GM12874 (cell line): ENCODE results near the gene EXOC6B.

Source experiments
- TF ChIP-seq, protein P1 (sequence below): IDR thresholded peaks from 2 replicates; pipeline ENCODE4 v1.5.1; 2011; ENCODE audit warnings: low read depth, mild to moderate bottlenecking, control low read depth, low read length, moderate library complexity; ENCODE audit not compliant: insufficient read depth

The EXOC6B gene

DNA sequence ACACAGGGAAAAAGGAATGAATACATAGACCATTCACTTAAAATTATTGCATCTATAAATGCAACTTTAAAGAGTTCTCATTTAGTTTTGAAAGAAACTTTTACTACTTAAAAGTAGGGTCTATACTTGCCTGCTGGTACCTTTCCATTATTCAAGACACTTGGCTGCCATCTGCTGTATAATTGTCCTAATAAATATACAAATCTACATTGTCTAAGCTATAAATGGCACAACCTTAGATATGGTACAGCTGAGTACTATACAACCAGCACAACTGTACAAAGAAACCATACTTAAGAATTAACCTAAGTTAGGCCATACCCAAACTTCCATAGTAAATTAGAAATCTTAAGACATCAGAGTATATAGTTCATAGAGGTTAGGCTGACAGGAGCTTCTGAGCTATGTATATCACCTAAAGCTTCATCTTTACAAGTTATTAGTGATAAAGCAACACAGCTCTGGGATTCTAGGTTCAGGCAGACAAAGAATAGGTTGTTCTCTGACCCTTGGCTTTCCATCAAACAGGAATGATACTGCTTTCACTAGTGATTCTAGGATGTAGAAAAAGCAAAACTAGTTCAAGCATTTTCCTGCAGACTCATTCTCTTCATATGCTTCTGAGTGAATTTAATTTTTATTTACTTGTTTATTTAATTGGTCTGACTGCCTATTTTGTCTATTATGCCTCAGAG, 22.1 kb downstream of the EXOC6B start:
- TF ChIP-seq, protein P1, sequence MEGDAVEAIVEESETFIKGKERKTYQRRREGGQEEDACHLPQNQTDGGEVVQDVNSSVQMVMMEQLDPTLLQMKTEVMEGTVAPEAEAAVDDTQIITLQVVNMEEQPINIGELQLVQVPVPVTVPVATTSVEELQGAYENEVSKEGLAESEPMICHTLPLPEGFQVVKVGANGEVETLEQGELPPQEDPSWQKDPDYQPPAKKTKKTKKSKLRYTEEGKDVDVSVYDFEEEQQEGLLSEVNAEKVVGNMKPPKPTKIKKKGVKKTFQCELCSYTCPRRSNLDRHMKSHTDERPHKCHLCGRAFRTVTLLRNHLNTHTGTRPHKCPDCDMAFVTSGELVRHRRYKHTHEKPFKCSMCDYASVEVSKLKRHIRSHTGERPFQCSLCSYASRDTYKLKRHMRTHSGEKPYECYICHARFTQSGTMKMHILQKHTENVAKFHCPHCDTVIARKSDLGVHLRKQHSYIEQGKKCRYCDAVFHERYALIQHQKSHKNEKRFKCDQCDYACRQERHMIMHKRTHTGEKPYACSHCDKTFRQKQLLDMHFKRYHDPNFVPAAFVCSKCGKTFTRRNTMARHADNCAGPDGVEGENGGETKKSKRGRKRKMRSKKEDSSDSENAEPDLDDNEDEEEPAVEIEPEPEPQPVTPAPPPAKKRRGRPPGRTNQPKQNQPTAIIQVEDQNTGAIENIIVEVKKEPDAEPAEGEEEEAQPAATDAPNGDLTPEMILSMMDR: no peak

DNA sequence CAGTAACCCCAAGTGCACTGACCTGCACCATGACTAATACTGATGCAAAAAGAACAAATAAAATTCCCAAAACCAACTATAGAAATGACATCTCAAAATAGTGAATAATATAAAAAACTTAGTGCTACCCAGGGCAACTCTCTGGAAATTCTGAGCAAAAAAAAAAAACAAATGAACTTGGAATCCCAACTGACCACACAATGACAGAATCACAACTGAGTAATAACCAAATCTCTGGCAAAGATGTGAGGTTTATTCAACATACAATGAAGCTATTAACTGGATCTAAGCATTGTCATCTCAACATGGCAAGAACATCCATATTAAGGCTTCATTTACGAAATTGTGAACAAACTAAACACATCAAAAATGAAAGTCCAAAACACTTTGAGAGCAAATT, 22.7 kb downstream of the EXOC6B start:
- TF ChIP-seq, protein P1: no peak

DNA sequence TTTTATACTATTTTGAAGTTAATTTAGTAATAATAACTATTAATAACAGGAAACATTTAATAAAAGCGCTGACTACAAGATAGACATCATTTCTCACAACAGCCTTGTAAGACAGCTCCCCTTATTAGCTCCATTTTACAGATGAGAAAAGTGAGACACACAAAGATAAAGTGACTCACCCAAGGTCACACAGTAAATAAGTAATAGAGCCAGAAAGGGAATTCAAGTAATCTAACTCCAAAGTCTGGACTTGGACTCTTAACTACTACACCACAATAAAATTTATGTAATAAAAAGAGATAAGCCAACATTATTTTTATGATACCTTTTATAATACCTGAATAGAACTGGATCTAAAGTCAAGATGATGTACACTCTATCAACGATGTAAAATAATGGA, 25.3 kb downstream of the EXOC6B start:
- TF ChIP-seq, protein P1: no peak

DNA sequence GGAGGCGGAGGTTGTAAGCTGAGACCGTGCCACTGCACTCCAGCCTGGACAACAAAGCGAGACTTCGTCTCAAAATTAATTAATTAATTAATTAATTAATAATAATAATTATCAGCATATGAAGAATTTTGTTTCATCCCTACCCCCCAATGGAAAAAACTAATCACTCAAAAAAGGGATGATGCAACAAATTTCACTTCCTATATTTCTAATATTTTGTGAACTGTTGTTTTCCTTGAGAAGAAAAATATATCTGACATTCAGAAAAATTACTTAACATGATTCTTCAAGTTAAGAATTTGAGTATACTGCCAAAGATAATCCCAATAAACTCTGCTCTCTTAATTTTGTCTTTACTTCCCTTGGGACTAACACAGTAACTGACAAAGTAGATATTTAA, 28.1 kb downstream of the EXOC6B start:
- TF ChIP-seq, protein P1: no peak

DNA sequence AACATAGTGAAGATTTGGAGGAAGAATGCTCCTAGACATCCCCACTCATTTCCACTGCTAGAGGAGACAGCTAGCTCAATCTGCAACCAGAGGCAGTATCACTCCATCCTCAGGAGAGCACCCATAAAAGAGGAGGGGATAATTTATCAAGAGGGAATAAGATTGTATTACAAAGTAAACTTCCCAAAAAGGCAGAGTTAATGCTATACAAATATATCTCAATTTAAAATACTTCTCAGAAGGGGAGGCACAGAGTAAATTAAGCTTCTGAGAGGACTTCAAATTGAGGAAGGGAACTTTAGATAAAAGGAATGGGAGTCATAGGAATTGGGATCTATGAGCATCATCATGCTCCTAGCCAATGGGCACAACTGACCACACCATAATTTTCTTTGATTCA, 29.1 kb downstream of the EXOC6B start:
- TF ChIP-seq, protein P1: no peak

DNA sequence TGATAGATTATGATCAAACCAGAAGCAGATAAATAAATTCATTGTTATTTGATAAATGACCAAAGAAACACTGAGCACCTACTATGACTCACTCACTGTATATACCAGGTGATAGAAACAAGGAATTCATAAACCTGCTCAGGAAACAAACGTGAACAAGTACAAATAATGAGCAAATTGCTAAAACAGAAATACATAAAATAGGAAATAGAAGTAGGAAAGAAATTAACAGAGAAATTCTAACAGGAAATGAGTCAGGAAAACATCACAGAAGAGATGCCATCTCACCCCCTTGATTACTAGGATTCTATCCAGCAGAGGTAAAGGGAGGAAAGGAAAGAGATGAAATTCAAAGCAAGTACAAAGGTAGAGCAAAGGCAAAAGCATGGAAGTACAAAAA, 31.3 kb downstream of the EXOC6B start:
- TF ChIP-seq, protein P1: no peak

DNA sequence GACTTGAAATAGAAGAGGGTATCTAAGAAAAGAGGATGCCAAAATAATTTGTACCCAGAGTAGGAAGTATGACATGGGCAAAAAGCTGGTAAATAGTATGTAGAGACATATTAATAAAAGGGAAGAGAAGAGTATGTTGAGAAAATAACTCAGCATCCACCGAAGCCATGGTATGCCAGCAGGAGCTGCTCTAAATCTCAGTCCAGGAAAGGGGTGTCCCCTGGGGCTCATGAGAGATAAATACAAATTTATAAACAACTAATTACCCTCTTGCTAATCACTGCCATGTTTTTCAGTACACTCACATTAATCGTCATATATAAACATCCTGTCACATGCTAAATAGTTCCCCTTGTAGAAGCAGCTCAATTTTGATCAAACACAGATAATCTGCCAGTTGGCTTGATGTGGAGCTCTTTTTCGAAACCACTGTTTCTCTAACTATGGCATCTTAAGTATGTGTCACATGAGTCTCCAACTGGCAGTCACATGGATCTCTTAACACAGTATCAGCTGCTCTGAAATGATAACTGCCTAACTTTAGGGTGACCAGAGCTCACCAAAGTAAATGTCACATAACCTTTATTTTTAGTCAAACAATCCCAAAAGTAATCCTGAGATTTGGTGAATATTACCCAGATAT, 31.9 kb downstream of the EXOC6B start:
- TF ChIP-seq, protein P1: no peak
